HepG2 (cell line): Measurements from ENCODE around the gene ATP8B4. TPM values are rescaled to one million over a fixed set of nuclear protein-coding genes. Genes with fewer than 3 reads are reported as not detected.

Source experiments
- ATAC-seq: fragments of 200-7000 bp; cut with Tn5 transposase; 3 replicates; pipeline ENCODE4 v1.9.1; 2020; ENCODE audit warnings: mild to moderate bottlenecking, moderate library complexity
- BruUV-seq: library from RNA; stranded (reverse); fragments of 400-500 nt; replicated peaks from 2 replicates; lab custom pipeline; 2021; lab: Mats Ljungman, UMichigan
- CTCF ChIA-PET: fragments of 300-600 bp; formaldehyde crosslinking; extraction: SDS; loops from one replicate; lab custom pipeline; 2021; ENCODE audit warnings: low total read pairs, inconsistent platforms, low intra/inter-chr PET ratio; lab: Yijun Ruan, JAX
- POLR2A ChIA-PET: fragments of 350-600 bp; sonication (Branson Sonifier 250); formaldehyde crosslinking; loops from one replicate; lab custom pipeline; 2020; ENCODE audit warnings: antibody characterized with exemption, inconsistent platforms; lab: Yijun Ruan, JAX
- DNase-seq: peaks from one replicate; pipeline ENCODE4 v3.0.0-alpha.2; 2015; ENCODE audit warnings: low spot score
- FAIRE-seq: peaks from 3 replicates; lab custom pipeline; 2011; peaks lifted over from hg19 to GRCh38; lab: Jason Lieb, UNC
- H2AFZ ChIP-seq: one replicate; pipeline ENCODE4 v1.6.1; 2011; ENCODE audit warnings: low read length, inconsistent platforms
- H3K27ac ChIP-seq: fragments of 300-600 bp; 3 replicates; pipeline ENCODE4 v1.8.0; 2011; ENCODE audit warnings: mixed run types, mild to moderate bottlenecking, mixed read lengths, low read length, inconsistent platforms; ENCODE audit not compliant: insufficient read depth; ENCODE audit errors: extremely low read length
- H3K27me3 ChIP-seq, 2 experiments: fragments of 200-600 bp in 1 of 2; 2 replicates in 1 of 2; 3 replicates in 1 of 2; pipeline versions ENCODE4 v1.6.0 to v1.8.0; 2011; ENCODE audit warnings: low read length in 2 of 2, mild to moderate bottlenecking in 2 of 2, moderate library complexity in 2 of 2, inconsistent platforms in 1 of 2; ENCODE audit not compliant: insufficient read depth in 2 of 2, control insufficient read depth in 1 of 2
- H3K36me3 ChIP-seq, 2 experiments: fragments of 200-600 bp in 1 of 2; replicated peaks in 1 of 2; 2 replicates in 1 of 2; 3 replicates in 1 of 2; pipeline versions ENCODE4 v1.5.1 to v1.8.0; 2011; ENCODE audit warnings: low read length in 2 of 2, inconsistent platforms in 1 of 2; ENCODE audit not compliant: insufficient read depth in 2 of 2, control insufficient read depth in 1 of 2
- H3K4me1 ChIP-seq: 2 replicates; pipeline ENCODE4 v1.5.1; 2012; ENCODE audit warnings: low read length, inconsistent platforms; ENCODE audit not compliant: insufficient read depth
- H3K4me2 ChIP-seq: 2 replicates; pipeline ENCODE4 v1.6.0; 2011; ENCODE audit warnings: low read depth, low read length, inconsistent platforms
- H3K4me3 ChIP-seq, 3 experiments: fragments of 200-600 bp in 1 of 3; sonication (generic), shearing (Covaris generic) in 1 of 3; replicated peaks in 1 of 3; 2 replicates each; pipeline ENCODE4 v1.5.1; 2011 to 2016; ENCODE audit warnings: low read length in 3 of 3, inconsistent platforms in 2 of 3, low read depth in 2 of 3, mild to moderate bottlenecking in 2 of 3, control low read depth in 1 of 3, mixed read lengths in 1 of 3; ENCODE audit not compliant: insufficient read depth in 1 of 3
- H3K79me2 ChIP-seq: one replicate; pipeline ENCODE4 v1.6.1; 2011; ENCODE audit warnings: low read length, inconsistent platforms; ENCODE audit not compliant: insufficient read depth
- H3K9ac ChIP-seq: 2 replicates; pipeline ENCODE4 v1.6.0; 2011; ENCODE audit warnings: mild to moderate bottlenecking, low read depth, low read length, inconsistent platforms; ENCODE audit not compliant: insufficient read depth
- H3K9me3 ChIP-seq: 2 replicates; pipeline ENCODE4 v1.5.1; 2012; ENCODE audit warnings: mild to moderate bottlenecking, low read length
- H4K20me1 ChIP-seq: 2 replicates; pipeline ENCODE4 v1.6.0; 2011; ENCODE audit warnings: inconsistent platforms, mild to moderate bottlenecking, low read length, moderate library complexity; ENCODE audit not compliant: insufficient read depth
- DMAP1 ChIP-seq: IDR thresholded peaks from 2 replicates; pipeline ENCODE4 v1.6.1; 2016
- GABPA ChIP-seq, 2 experiments: IDR thresholded peaks; 2 replicates each; pipeline ENCODE4 v1.6.1; 2011 to 2016; ENCODE audit warnings: low read depth in 2 of 2, low read length in 1 of 2, missing biosample characterization in 1 of 2, missing genetic modification characterization in 1 of 2
- ISL2 ChIP-seq: sonication (generic); formaldehyde crosslinking; IDR thresholded peaks from 2 replicates; pipeline ENCODE4 v1.5.0; 2020; ENCODE audit warnings: missing genetic modification reagents
- KLF6 ChIP-seq: IDR thresholded peaks from 2 replicates; pipeline ENCODE4 v1.8.0; 2016; ENCODE audit warnings: missing biosample characterization, missing genetic modification reagents
- LCORL ChIP-seq, 2 experiments: fragments of 450-650 bp in 1 of 2; sonication (generic) in 1 of 2; formaldehyde crosslinking in 1 of 2; IDR thresholded peaks; 2 replicates each; pipeline versions ENCODE4 v1.5.0 to v1.6.1; 2017 to 2020; ENCODE audit warnings: antibody characterized with exemption in 1 of 2, missing genetic modification reagents in 1 of 2
- MIXL1 ChIP-seq: IDR thresholded peaks from 2 replicates; pipeline ENCODE4 v1.6.1; 2016
- RAD21 ChIP-seq: fragments of 450-650 bp; formaldehyde crosslinking; IDR thresholded peaks from 2 replicates; pipeline ENCODE4 v1.5.0; 2020; ENCODE audit warnings: mild to moderate bottlenecking
- SMARCE1 ChIP-seq: fragments of 450-650 bp; IDR thresholded peaks from 2 replicates; pipeline ENCODE4 v1.6.1; 2017; ENCODE audit warnings: borderline replicate concordance
- SYNCRIP ChIP-seq: fragments of 200-400 bp; formaldehyde crosslinking; IDR thresholded peaks from 2 replicates; pipeline ENCODE4 v1.6.1; 2018; ENCODE audit warnings: mild to moderate bottlenecking, low read depth, low read length; ENCODE audit not compliant: insufficient read depth
- TAF15 ChIP-seq: fragments of 200-400 bp; formaldehyde crosslinking; IDR thresholded peaks from one replicate; pipeline ENCODE4 v1.6.1; 2018; ENCODE audit warnings: mild to moderate bottlenecking, low read depth, low read length; ENCODE audit not compliant: poor library complexity, severe bottlenecking
- TCF7L2 ChIP-seq: IDR thresholded peaks from 2 replicates; pipeline ENCODE4 v1.6.1; 2011; ENCODE audit warnings: mild to moderate bottlenecking, low read depth, low read length, moderate library complexity
- THYN1 ChIP-seq: sonication (generic); formaldehyde crosslinking; IDR thresholded peaks from 2 replicates; pipeline ENCODE4 v1.8.1; 2023; ENCODE audit warnings: low read depth, mild to moderate bottlenecking, moderate library complexity, missing genetic modification reagents, borderline replicate concordance
- ZMAT3 ChIP-seq: sonication (generic); formaldehyde crosslinking; conservative IDR thresholded peaks from 2 replicates; pipeline ENCODE4 v1.7.0; 2021; ENCODE audit warnings: missing genetic modification reagents
- ZNF207 ChIP-seq: fragments of 450-650 bp; IDR thresholded peaks from 2 replicates; pipeline ENCODE4 v1.6.1; 2016; ENCODE audit warnings: antibody characterized with exemption, borderline replicate concordance
- ZNF264 ChIP-seq: sonication (generic); formaldehyde crosslinking; IDR thresholded peaks from 2 replicates; pipeline ENCODE4 v1.4.0; 2020; ENCODE audit warnings: missing genetic modification reagents
- ZNF337 ChIP-seq: sonication (generic); formaldehyde crosslinking; IDR thresholded peaks from 2 replicates; pipeline ENCODE4 v1.5.1; 2020; ENCODE audit warnings: missing genetic modification reagents, low read depth, mild to moderate bottlenecking, borderline replicate concordance
- ZSCAN9 ChIP-seq: IDR thresholded peaks from 2 replicates; pipeline ENCODE4 v1.6.1; 2016; ENCODE audit warnings: borderline replicate concordance
- WGBS: methylation state at CpG from one replicate; pipeline ENCODE4 v1.1.6; 2017; ENCODE audit warnings: low lambda C conversion rate; 5-methylcytosine and 5-hydroxymethylcytosine counted together
- in situ Hi-C: cut with HindIII; loops from 2 replicates; pipeline ENCODE4 v1.10.0; 2017; ENCODE audit warnings: low pct_unique_long_range_greater_than_20kb; ENCODE audit not compliant: extremely low pct_ligation_motif_present
- intact Hi-C: fragments of 100-400 bp; cut with micrococcal nuclease; formaldehyde crosslinking; loops from one replicate; pipeline ENCODE4 v1.10.0; 2022; ENCODE audit not compliant: unreplicated experiment
- polyA plus RNA-seq, 8 experiments: library from polyadenylated mRNA; depleted of rRNA in 3 of 8; stranded (reverse) in 7 of 8; unstranded in 1 of 8; fragments of >200 nt; fragmentation: Illumina TruSeq in 4 of 8; extraction: Trizol in 4 of 8; gene quantifications; 2 replicates each; pipeline versions ENCODE4 v1.2.1 to v1.2.3, GENCODE V29; 2011 to 2016; ENCODE audit warnings: low read depth in 4 of 8, missing spikeins in 1 of 8, mixed read lengths in 1 of 8; ENCODE audit not compliant: insufficient read depth in 1 of 8
- total RNA-seq, 5 experiments: library from RNA; depleted of rRNA; stranded (reverse); fragments of >200 nt; fragmentation: Illumina TruSeq; extraction: Trizol; gene quantifications; 2 replicates each; pipeline ENCODE4 v1.2.3, GENCODE V29; 2016; ENCODE audit warnings: low read depth in 1 of 5
- TF ChIP-seq, protein P1 (sequence below): sonication (generic); formaldehyde crosslinking; IDR thresholded peaks from 2 replicates; pipeline ENCODE4 v1.5.0; 2020; ENCODE audit warnings: mild to moderate bottlenecking, missing genetic modification reagents, moderate library complexity
- TF ChIP-seq, protein P2 (sequence below): sonication (generic); formaldehyde crosslinking; IDR thresholded peaks from 2 replicates; pipeline ENCODE4 v1.8.0; 2022; ENCODE audit warnings: missing genetic modification reagents, mild to moderate bottlenecking, inconsistent platforms, borderline replicate concordance
- TF ChIP-seq, protein P3 (sequence below): sonication (generic); formaldehyde crosslinking; IDR thresholded peaks from 2 replicates; pipeline ENCODE4 v1.4.0; 2020; ENCODE audit warnings: missing genetic modification reagents

The ATP8B4 gene
- total and polyA plus RNA-seq, 2 of the 13 experiments (the other 11 are each of a cell fraction or from before 2014, with no cell fraction given), result 0.24 to 0.69 TPM

DNA sequence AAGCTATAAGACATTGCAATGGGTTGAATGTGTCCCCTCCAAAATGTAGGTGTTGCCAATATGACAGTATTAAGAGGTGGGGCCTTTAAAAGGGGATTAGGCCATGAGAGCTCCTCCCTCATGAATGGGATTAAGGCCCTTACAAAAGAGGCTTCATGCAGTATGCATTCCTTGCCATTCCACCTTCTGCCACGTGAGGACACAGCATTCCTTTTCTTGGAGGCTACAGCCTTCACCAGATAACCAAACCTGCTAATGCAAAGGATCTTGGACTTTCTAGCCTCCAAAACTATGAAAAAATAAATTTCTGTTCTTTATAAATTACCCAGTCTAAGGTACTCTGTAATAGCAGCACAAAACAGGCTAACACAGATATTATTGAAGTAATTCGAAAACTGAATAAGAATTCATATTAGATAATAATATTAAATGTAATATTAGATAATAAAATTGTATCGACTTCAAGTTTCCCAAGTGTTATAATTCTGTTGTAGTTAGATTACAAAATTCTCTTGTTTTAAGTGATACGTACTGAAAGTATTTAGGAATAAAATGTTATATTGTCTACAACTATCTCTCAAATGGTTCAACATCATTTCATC is 29.4 kb upstream of the ATP8B4 start:
- BruUV-seq, result no TSS peak
- H4K20me1 ChIP-seq, result no peaks in the 10 kb centered on the region
- FAIRE-seq, result peak; percentile 76
- 69% methylated on average over 4 of the region's 4 CpGs for WGBS
- no peak overlapping the region for H3K4me2 ChIP-seq
- CTCF ChIA-PET, result interaction anchor here (1.8 to 2.3 kb wide), 2 partner anchors 165 to 167 kb away, joined by 5 to 12 read pairs; no protein-coding TSS in a partner anchor
- peaks cover 16% of the 10 kb centered on the region for H3K4me1 ChIP-seq
- H3K79me2 ChIP-seq, result no peaks in the 10 kb centered on the region
- DNase-seq, result peak; percentile 59
- POLR2A ChIA-PET, result no interaction called here
- no peak overlapping the region for H3K4me3 ChIP-seq
- ATAC-seq, result peak; percentile 78
- H3K36me3 ChIP-seq, result no peaks in the 10 kb centered on the region
- H2AFZ ChIP-seq, result no peak overlapping the region
- intact Hi-C loops, result loop anchor here (1.0 to 5.0 kb wide), 4 partner anchors 146 to 1286 kb away; no protein-coding TSS in a partner anchor
- H3K27ac ChIP-seq, result no peak overlapping the region
- no peak overlapping the region for H3K9ac ChIP-seq
- in situ Hi-C loops, result loop anchor here (5.0 to 10.0 kb wide), 2 partner anchors 169 to 1284 kb away; no protein-coding TSS in a partner anchor
- no peaks in the 10 kb centered on the region for H3K27me3 ChIP-seq
- H3K9me3 ChIP-seq, result no peaks in the 10 kb centered on the region
- TF ChIP-seq LCORL (IDR thresholded peaks at IDR 0.05) (no peak), LCORL (CRISPR knock-in tag; IDR thresholded peaks at IDR 0.05) (no peak), GABPA (IDR thresholded peaks at IDR 0.05; ENCODE audit: low read depth, low read length) (no peak), GABPA (CRISPR knock-in tag; IDR thresholded peaks at IDR 0.05; ENCODE audit: low read depth) (no peak), THYN1 (CRISPR knock-in tag) (no peak), SYNCRIP (no peak), RAD21 (CRISPR knock-in tag) (peak; percentile 32; the same call in 1 of the 2 replicates), ZNF264 (CRISPR knock-in tag) (no peak), TCF7L2 (no peak), DMAP1 (no peak), ZSCAN9 (CRISPR knock-in tag) (no peak), MIXL1 (0 out of 2 replicates have a peak, but pooled peaks have one; percentile 32), ZMAT3 (CRISPR knock-in tag) (no peak), ISL2 (CRISPR knock-in tag) (no peak), TAF15 (no peak), ZNF337 (no peak), SMARCE1 (no peak), ZNF207 (no peak), KLF6 (CRISPR knock-in tag) (no peak)
- TF ChIP-seq, protein P1, sequence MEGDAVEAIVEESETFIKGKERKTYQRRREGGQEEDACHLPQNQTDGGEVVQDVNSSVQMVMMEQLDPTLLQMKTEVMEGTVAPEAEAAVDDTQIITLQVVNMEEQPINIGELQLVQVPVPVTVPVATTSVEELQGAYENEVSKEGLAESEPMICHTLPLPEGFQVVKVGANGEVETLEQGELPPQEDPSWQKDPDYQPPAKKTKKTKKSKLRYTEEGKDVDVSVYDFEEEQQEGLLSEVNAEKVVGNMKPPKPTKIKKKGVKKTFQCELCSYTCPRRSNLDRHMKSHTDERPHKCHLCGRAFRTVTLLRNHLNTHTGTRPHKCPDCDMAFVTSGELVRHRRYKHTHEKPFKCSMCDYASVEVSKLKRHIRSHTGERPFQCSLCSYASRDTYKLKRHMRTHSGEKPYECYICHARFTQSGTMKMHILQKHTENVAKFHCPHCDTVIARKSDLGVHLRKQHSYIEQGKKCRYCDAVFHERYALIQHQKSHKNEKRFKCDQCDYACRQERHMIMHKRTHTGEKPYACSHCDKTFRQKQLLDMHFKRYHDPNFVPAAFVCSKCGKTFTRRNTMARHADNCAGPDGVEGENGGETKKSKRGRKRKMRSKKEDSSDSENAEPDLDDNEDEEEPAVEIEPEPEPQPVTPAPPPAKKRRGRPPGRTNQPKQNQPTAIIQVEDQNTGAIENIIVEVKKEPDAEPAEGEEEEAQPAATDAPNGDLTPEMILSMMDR, result peak; percentile 80
- TF ChIP-seq, protein P2, sequence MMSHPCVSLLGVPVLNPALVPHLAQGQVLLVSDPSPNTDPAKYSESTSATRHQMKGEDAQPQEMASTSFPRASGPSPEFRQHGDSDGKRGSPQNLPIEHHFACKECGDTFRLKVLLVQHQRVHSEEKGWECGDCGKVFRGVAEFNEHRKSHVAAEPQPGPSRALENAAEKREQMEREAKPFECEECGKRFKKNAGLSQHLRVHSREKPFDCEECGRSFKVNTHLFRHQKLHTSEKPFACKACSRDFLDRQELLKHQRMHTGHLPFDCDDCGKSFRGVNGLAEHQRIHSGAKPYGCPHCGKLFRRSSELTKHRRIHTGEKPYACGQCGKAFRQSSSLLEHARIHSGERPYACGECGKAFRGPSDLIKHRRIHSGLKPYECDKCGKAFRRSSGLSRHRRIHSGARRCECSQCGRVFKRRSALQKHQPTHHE, result no peak
- TF ChIP-seq, protein P3, sequence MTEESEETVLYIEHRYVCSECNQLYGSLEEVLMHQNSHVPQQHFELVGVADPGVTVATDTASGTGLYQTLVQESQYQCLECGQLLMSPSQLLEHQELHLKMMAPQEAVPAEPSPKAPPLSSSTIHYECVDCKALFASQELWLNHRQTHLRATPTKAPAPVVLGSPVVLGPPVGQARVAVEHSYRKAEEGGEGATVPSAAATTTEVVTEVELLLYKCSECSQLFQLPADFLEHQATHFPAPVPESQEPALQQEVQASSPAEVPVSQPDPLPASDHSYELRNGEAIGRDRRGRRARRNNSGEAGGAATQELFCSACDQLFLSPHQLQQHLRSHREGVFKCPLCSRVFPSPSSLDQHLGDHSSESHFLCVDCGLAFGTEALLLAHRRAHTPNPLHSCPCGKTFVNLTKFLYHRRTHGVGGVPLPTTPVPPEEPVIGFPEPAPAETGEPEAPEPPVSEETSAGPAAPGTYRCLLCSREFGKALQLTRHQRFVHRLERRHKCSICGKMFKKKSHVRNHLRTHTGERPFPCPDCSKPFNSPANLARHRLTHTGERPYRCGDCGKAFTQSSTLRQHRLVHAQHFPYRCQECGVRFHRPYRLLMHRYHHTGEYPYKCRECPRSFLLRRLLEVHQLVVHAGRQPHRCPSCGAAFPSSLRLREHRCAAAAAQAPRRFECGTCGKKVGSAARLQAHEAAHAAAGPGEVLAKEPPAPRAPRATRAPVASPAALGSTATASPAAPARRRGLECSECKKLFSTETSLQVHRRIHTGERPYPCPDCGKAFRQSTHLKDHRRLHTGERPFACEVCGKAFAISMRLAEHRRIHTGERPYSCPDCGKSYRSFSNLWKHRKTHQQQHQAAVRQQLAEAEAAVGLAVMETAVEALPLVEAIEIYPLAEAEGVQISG, result no peak
